NCI-H1105 (cell line): ENCODE data around the gene KRTAP6-1.

Experiments
- DNase-seq: peaks from one replicate; lab custom pipeline; 2025; lab: John Stamatoyannopoulos, UW

Gene KRTAP6-1

DNA sequence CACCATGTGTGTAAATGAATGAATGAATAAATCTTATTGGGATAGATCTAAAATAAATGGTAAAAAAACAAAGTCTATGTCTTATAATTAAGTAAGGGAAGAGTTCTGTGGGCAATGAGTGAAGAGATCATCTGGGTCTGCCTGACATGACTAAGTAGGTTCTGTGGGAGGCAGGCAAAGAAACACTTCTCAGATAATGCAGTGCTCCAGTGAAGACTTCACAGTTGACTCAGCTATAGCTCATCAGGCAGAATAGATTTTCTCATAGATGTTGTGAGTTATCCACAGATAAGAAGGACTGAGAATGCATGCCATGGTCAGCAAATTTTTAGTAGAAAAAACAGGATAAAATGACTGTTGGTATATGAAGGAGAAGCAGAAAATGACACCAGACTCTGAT is 36.0 kb downstream of the KRTAP6-1 start:
- no peak for DNase-seq

DNA sequence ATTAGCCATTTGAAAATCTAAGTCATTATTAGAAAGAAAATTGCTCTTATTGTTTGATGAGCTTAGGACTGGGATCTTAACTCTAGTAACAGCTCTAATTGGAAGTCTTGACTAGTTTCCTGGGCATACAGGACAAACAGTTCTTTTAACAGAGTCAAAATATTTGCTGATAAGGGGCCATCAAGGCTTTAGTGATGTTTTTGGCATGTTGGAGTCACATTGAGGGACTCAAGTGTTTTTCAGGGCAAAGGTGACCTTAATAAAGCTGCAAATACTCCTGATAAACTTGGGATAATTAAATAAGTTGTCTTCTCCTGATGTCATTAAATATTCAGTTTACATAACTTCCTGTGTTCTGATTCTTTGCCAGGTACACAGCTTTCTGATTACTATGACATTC is 46.1 kb downstream of the KRTAP6-1 start:
- no peak for DNase-seq

DNA sequence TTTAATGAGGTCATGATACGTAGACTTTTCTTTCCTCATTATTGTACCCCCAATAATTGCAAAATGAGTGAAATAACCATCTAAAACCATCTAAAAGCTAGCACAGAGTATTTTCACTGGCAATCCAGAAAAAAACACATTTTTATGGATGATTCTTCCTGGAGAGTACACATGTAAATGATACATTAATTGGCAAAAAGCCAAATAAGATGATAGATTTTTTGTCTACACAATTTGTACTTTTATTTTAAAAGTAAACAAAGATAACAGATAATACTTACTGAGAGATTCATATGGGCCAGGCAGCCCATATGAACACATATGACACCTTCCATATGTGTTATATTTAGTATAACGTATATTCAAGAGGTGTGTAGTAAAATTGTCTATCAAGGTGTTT is 50.1 kb downstream of the KRTAP6-1 start:
- DNase-seq, result no peak
